Measurements from ENCODE around the gene PDLIM5.

Gene PDLIM5

GRCh38 chr4:94641702-94642560 is 190.2 kb downstream of the PDLIM5 start:
- CTCF ChIA-PET: interaction anchor here (0.6 kb wide), 1 partner anchor 453 kb away, joined by 4 read pairs; no protein-coding TSS in a partner anchor
- no peak overlapping the region for H3K27ac ChIP-seq
- TF ChIP-seq CTCF (conservative IDR thresholded peaks at IDR 0.05; ENCODE audit: low read depth): no peak
- DNase-seq (ENCODE audit: low spot score): peak; percentile 34
- POLR2A ChIA-PET (ENCODE audit: low non-redundant PET): no interaction called here

- CTCF ChIA-PET: interaction anchor here (0.6 kb wide), 1 partner anchor 452 kb away, joined by 4 read pairs; no protein-coding TSS in a partner anchor
Observed at GRCh38 chr4:94642561-94642866, 190.8 kb downstream of the PDLIM5 start.

GRCh38 chr4:94648699-94649098 is 197.0 kb downstream of the PDLIM5 start:
- ChIA-PET CTCF (no interaction called here), POLR2A (ENCODE audit: low non-redundant PET) (no interaction called here)
- DNase-seq (ENCODE audit: low spot score): no peak
- peak overlapping the region; percentile 36; the same call in 1 of the 2 replicates for H3K27ac ChIP-seq
- no peak for TF ChIP-seq CTCF (conservative IDR thresholded peaks at IDR 0.05; ENCODE audit: low read depth)

More at GRCh38 chr4:94642561-94642866, 190.8 kb downstream of the PDLIM5 start:
- no peak for TF ChIP-seq CTCF (conservative IDR thresholded peaks at IDR 0.05; ENCODE audit: low read depth)
- no peak overlapping the region for H3K27ac ChIP-seq
- no peak for DNase-seq (ENCODE audit: low spot score)
- POLR2A ChIA-PET (ENCODE audit: low non-redundant PET): no interaction called here

DNA sequence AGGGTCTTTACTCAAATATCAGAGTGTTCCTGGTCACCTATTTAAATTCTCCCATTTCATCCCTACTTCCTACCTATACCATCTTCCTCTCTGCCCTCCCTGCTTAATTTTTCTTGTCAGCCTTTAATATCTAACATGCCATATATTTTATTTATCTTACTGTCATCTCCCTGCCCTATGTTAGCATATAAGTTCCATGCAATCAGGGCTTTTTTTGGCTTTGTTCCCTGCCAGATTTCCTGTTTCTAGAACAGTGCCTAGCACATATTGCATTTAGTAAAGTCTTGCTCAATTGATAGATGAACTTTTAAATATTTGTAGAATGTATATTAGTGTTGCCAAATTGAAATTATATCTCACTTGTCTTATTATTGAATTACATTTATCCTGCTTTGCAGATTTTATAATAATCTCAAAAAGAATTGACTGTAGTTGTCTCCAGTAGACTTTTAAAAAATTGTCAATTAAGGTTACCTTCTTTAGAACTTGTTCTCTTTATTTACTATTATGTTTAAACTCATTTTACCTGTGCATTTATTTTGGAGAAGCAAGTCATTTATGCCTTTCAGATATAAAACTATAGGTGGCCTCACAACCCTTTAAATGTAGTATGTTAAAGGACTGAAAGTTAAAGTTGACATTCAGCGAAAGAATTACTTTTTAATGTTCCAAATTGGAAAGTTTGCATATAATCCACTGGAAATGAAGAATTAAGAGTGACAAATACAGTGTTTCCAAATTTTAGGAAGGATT is 197.8 kb downstream of the PDLIM5 start:
- POLR2A ChIA-PET (ENCODE audit: low non-redundant PET): no interaction called here
- CTCF ChIA-PET: no interaction called here
- DNase-seq (ENCODE audit: low spot score): no peak
- peak overlapping the region; percentile 36; the same call in 1 of the 2 replicates for H3K27ac ChIP-seq
- no peak for TF ChIP-seq CTCF (conservative IDR thresholded peaks at IDR 0.05; ENCODE audit: low read depth)

DNA sequence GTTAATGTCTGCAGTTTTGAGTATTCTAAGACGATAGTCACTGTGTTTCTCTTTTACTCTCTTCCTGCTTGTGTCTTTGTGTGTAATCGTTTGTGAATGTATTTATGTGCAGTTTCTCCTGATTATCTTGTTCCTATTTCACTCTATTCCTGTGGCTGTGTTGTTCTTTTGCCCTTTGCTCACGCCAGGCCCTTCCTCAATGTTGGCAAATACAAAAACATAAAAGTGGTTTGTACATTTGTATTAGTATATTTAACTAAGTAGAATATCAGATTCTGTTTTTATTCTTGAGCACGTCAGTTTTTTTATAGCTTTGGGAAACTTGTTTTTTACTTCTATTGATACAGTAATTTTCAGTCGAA is 198.4 kb downstream of the PDLIM5 start:
- no peak for TF ChIP-seq CTCF (conservative IDR thresholded peaks at IDR 0.05; ENCODE audit: low read depth)
- CTCF ChIA-PET: interaction anchor here (0.6 kb wide), 1 partner anchor 23 kb away, joined by 3 read pairs; no protein-coding TSS in a partner anchor
- no peak for DNase-seq (ENCODE audit: low spot score)
- POLR2A ChIA-PET (ENCODE audit: low non-redundant PET): no interaction called here
- no peak overlapping the region for H3K27ac ChIP-seq

DNA sequence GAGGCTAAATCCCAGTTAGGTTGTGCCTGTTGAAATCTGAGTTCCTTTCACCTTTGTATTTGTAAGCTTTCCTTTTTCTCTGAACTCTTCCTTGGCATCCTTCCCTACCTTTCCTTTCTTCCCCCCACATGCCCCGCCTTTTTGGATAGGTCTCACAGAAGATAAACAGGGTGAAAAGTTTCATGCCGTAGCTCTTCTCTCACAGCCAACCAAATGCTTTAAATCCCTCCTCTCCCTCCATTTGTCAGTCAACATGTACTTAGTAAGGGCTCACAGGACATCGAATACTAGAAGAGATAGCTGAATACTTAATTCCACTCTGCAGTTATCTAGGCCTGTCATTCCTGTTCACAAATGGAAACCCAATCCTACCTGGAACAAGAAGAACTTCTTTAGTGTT is 198.9 kb downstream of the PDLIM5 start:
- POLR2A ChIA-PET (ENCODE audit: low non-redundant PET): no interaction called here
- H3K27ac ChIP-seq: no peak overlapping the region
- CTCF ChIA-PET: interaction anchor here (0.6 kb wide), 1 partner anchor 23 kb away, joined by 3 read pairs; no protein-coding TSS in a partner anchor
- no peak for TF ChIP-seq CTCF (conservative IDR thresholded peaks at IDR 0.05; ENCODE audit: low read depth)
- DNase-seq (ENCODE audit: low spot score): no peak
